ENCODE measurements around the gene FHIT.

Gene FHIT

GRCh38 chr3:60076331-60076730 is 1174.9 kb downstream of the FHIT start:
- intact Hi-C loops (cut with DNase I): no loop called here
- no peak for DNase-seq

DNA sequence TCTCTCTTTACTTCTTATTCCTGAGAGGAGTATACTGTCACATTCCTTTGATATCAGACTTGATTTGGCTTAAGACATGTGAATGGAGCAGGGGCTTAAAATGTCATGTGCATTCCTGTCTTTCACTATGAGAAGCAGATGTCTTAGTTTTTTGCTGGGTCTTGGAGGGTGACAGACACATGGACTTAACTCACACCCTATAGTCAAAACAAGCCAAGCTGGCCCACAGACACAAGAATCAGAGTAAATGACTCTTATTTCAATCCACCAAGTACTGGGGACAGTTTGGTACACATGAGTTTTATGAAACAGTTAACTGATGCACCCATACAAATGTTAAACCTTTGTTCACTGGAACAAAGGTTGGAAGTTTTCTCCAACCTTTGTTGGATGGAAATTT is 1177.3 kb downstream of the FHIT start:
- DNase-seq: no peak
- intact Hi-C loops (cut with DNase I): no loop called here

DNA sequence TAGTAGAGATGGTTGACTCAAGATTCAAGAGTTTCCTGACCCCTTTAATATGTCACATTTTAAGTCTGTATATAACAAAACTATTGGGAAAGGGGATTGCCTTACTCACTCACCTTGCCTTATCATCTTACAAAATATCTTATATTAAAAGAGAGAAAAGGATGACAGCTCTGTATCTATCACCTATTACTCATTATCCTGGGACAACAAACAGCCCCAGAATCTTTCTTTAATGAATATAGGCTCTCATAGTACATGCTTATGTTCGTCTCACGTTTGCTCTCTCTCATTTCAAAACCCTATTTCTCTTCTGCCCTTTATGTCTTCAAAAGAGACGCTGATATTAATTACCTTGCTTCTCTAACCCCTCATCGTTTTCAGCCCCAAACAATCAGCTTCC is 1178.0 kb downstream of the FHIT start:
- DNase-seq: no peak
- intact Hi-C loops (cut with DNase I): no loop called here

DNA sequence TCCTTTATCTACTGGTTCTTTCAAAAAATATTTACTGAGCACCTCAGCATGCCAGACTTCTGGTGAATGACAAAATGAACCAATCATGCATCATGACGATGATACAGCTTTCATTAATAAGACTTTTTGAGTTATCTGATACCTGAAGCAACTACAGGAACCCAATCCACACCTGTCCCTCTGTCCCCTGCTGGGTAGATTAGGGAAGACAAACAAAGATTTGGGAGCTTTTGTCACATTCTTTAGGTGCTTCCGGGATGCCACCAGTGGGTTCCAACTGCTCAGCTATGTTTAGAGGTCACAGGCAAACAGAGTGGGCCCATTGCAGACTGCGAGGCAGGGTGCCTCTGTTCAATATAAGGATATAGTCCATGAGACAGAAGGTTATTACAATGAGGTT is 1180.9 kb downstream of the FHIT start:
- DNase-seq: no peak
- intact Hi-C loops (cut with DNase I): no loop called here

- intact Hi-C loops (cut with DNase I): no loop called here
- no peak for DNase-seq
Measured at GRCh38 chr3:60065227-60065868, 1185.9 kb downstream of the FHIT start.

- intact Hi-C loops (cut with DNase I): no loop called here
- no peak for DNase-seq
Measured at GRCh38 chr3:60064210-60065178, 1186.8 kb downstream of the FHIT start.

DNA sequence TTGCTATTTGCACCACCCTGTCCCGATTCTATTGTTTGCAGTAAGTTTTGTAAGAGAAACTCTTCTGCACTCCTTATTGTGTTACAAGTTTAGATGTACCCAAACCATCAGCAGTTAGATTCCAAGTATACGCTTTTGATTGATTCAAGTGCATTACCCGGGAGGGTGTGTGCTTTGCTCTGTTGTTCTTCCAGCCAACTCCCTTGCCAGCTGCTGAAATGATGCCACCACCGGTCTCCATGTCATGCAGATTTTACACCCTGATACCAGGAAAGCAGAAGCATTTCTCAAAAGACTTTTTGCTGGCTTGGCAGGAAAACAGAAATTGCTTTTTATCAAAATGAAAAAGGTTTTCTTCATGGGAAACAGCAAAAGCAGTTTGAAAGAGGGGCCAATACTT is 1194.8 kb downstream of the FHIT start:
- DNase-seq: no peak
- intact Hi-C loops (cut with DNase I): no loop called here

DNA sequence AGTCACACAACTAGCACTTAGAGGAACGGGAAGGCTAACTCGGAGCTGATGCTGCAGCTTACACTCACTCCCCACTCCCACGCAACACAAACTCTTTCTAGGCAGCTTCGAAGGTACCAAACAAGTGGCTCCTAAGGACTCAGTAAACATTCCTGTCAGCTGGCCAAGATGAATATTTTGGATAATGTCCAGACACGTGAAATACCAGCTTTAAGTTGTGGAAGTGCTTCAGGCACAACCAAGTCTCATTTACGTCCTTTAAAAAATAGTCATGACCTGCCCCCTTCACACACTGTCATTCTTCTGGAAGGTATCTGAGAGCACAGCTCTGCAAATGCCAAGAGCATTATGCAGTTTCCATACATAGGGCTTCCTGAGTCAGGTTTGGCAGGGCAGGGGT is 1195.5 kb downstream of the FHIT start:
- DNase-seq: no peak
- intact Hi-C loops (cut with DNase I): no loop called here

- intact Hi-C loops (cut with DNase I): no loop called here
Measured at GRCh38 chr3:60053526-60054265, 1197.6 kb downstream of the FHIT start.

GRCh38 chr3:60048447-60048848 is 1202.8 kb downstream of the FHIT start:
- no peak for DNase-seq
- intact Hi-C loops (cut with DNase I): no loop called here

More at GRCh38 chr3:60053526-60054265, 1197.6 kb downstream of the FHIT start:
- peak in 1 of 42 donors; percentile 16 for DNase-seq

DNA sequence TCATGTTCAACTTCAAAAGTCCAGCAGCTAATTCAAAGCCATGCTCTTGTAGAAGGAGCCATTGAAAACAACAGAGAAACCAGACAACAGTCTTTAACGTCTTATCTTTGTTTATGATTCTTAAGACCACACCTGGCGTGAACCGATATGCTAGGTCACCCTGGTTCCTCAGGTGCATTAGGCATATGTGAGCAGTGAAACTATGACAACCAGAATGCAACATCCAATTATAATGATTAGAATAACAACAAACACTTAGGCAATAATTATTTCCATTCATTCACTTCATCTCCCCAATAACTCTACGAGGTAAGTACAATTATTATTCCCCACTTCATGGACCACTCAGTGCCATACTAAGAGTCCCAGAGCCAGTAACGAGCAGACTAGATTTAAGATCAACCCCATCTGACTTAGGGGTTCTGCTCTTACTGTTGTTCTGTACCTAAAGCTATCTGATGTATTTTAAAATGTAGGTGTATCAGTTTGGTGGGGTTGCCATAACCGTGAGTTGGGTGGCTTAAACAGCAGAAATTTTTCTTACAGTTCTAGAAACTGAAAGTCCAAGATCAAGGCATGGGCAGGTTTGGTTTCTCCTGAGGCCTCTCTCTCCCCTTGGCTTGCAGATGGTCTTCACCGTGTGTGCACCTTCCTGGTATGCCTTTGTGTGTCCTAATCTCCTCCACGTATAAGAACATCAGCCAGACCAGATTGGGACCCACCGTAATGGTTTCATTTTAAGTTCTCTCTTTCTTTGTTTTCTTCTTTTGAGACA is 1203.6 kb downstream of the FHIT start:
- intact Hi-C loops (cut with DNase I): no loop called here
- no peak for DNase-seq

GRCh38 chr3:60046210-60046609 is 1205.0 kb downstream of the FHIT start:
- intact Hi-C loops (cut with DNase I): no loop called here
- peak in 15 of 42 donors; percentile 1 to 34 (median 14) for DNase-seq

DNA sequence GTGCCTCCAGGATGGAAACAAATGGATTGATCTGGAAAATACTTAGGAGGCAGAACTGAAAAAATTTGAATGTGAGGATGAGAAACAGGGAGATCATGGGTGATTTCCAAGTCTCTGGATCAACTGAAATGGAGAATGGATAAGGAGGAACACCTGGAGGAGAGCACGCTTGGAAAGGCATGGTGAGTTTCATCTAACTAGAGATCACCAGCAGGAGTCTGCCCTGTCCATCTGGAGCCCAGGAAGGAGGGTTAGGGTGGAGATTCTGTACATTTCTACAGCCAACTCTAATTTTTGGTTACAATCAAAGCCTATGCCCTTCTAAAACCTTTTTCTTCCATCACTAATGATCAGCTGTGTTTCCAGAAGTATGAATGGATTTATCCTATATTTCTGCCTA is 1205.6 kb downstream of the FHIT start:
- no peak for DNase-seq
- intact Hi-C loops (cut with DNase I): no loop called here

GRCh38 chr3:60036803-60037202 is 1214.4 kb downstream of the FHIT start:
- DNase-seq: no peak
- intact Hi-C loops (cut with DNase I): no loop called here

GRCh38 chr3:60033901-60034453 is 1217.3 kb downstream of the FHIT start:
- DNase-seq: no peak
- intact Hi-C loops (cut with DNase I): no loop called here

- DNase-seq: no peak
- intact Hi-C loops (cut with DNase I): no loop called here
Measured at GRCh38 chr3:60030982-60031381, 1220.3 kb downstream of the FHIT start.

DNA sequence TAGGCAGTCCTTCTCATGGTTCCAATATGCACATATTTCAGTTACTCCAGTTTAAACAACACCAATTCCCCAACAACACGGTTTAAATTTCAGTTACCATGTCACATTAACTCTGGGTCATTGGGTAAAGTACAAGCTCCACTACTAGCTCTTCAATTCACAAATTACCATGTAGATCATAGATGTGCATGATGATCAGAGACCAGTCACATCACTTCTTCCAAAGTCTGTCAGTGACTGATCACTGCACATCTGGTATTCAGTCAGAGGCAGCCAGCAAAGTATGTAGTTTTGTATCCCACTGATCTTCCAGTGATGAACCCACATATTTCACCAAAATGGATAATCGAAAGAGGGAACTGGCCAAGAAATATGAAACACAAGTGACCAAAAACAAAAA is 1223.0 kb downstream of the FHIT start:
- DNase-seq: no peak
- intact Hi-C loops (cut with DNase I): no loop called here

GRCh38 chr3:60027335-60027734 is 1223.9 kb downstream of the FHIT start:
- DNase-seq: no peak
- intact Hi-C loops (cut with DNase I): no loop called here
